HEK293 (cell line): Measurements from ENCODE around the gene KCNC1.

ENCODE experiments used
- CTCF ChIA-PET: fragments of 350-600 bp; formaldehyde crosslinking; extraction: SDS; loops from one replicate; lab custom pipeline; 2021; ENCODE audit warnings: antibody characterized with exemption; lab: Yijun Ruan, JAX
- POLR2A ChIA-PET: fragments of 300-600 bp; formaldehyde crosslinking; extraction: SDS; loops from one replicate; lab custom pipeline; 2020; ENCODE audit warnings: antibody characterized with exemption, inconsistent platforms; lab: Yijun Ruan, JAX
- H3K27ac ChIP-seq: fragments of 200-500 bp; sonication (Bioruptor generic); 2 replicates; pipeline ENCODE4 v1.5.1; 2014; ENCODE audit warnings: low read depth, low read length, control low read depth, inconsistent platforms; ENCODE audit errors: extremely low read depth
- H3K36me3 ChIP-seq, 2 experiments: fragments of 200-500 bp in 1 of 2; sonication (Bioruptor generic) in 1 of 2; 1 replicate in 1 of 2; 2 replicates in 1 of 2; pipeline ENCODE4 v1.5.1; 2014 to 2017; ENCODE audit warnings: inconsistent platforms in 2 of 2, low read length in 2 of 2; ENCODE audit not compliant: control insufficient read depth in 2 of 2, insufficient read depth in 1 of 2
- H3K4me1 ChIP-seq: fragments of 200-500 bp; sonication (Bioruptor generic); 2 replicates; pipeline ENCODE4 v1.5.1; 2014; ENCODE audit warnings: mild to moderate bottlenecking, low read length, inconsistent platforms; ENCODE audit not compliant: control insufficient read depth, insufficient read depth
- H3K4me3 ChIP-seq: 2 replicates; pipeline ENCODE4 v1.5.1; 2011; ENCODE audit warnings: low read depth, mild to moderate bottlenecking, control low read depth, low read length, moderate library complexity
- H3K9me3 ChIP-seq: fragments of 200-500 bp; sonication (Bioruptor generic); 2 replicates; pipeline ENCODE4 v1.5.1; 2014; ENCODE audit warnings: low read depth, low read length, inconsistent platforms; ENCODE audit not compliant: control insufficient read depth, insufficient read depth
- ELK4 ChIP-seq: IDR thresholded peaks from 2 replicates; pipeline ENCODE4 v1.6.1; 2011; ENCODE audit warnings: mild to moderate bottlenecking, low read depth, low read length, borderline replicate concordance
- FEZF1 ChIP-seq: fragments of 450-650 bp; formaldehyde crosslinking; IDR thresholded peaks from 2 replicates; pipeline ENCODE4 v1.5.1; 2016; ENCODE audit warnings: missing biosample characterization, missing genetic modification characterization
- GFI1B ChIP-seq: fragments of 450-650 bp; formaldehyde crosslinking; IDR thresholded peaks from 2 replicates; pipeline ENCODE4 v1.5.1; 2016; ENCODE audit warnings: missing biosample characterization, missing genetic modification characterization
- GLIS2 ChIP-seq: fragments of 450-650 bp; formaldehyde crosslinking; IDR thresholded peaks from 2 replicates; pipeline ENCODE4 v1.5.1; 2016; ENCODE audit warnings: missing biosample characterization, missing genetic modification characterization
- HOXC10 ChIP-seq: sonication (generic); formaldehyde crosslinking; IDR thresholded peaks from 2 replicates; pipeline ENCODE4 v1.8.1; 2023; ENCODE audit warnings: mild to moderate bottlenecking, missing genetic modification reagents
- INSM2 ChIP-seq: fragments of 450-650 bp; formaldehyde crosslinking; IDR thresholded peaks from 2 replicates; pipeline ENCODE4 v1.5.1; 2016; ENCODE audit warnings: missing biosample characterization, missing genetic modification characterization
- KLF8 ChIP-seq: fragments of 450-650 bp; formaldehyde crosslinking; IDR thresholded peaks from 2 replicates; pipeline ENCODE4 v1.5.1; 2016; ENCODE audit warnings: missing biosample characterization, missing genetic modification characterization
- OSR2 ChIP-seq: fragments of 450-650 bp; formaldehyde crosslinking; IDR thresholded peaks from 2 replicates; pipeline ENCODE4 v1.5.1; 2016; ENCODE audit warnings: missing biosample characterization, missing genetic modification characterization
- PRDM1 ChIP-seq: fragments of 450-650 bp; formaldehyde crosslinking; IDR thresholded peaks from 2 replicates; pipeline ENCODE4; 2016; ENCODE audit warnings: missing biosample characterization, missing genetic modification characterization
- PRDM4 ChIP-seq: fragments of 450-650 bp; formaldehyde crosslinking; IDR thresholded peaks from 2 replicates; pipeline ENCODE4 v1.5.1; 2017; ENCODE audit warnings: missing biosample characterization, missing genetic modification characterization
- RBAK ChIP-seq: fragments of 450-650 bp; formaldehyde crosslinking; IDR thresholded peaks from 2 replicates; pipeline ENCODE4 v1.5.1; 2016; ENCODE audit warnings: missing biosample characterization, missing genetic modification characterization
- REPIN1 ChIP-seq: fragments of 450-650 bp; formaldehyde crosslinking; IDR thresholded peaks from 2 replicates; pipeline ENCODE4 v1.5.1; 2017; ENCODE audit warnings: missing biosample characterization, missing genetic modification characterization, low read depth
- ZBTB44 ChIP-seq: fragments of 450-650 bp; IDR thresholded peaks from 2 replicates; pipeline ENCODE4 v1.5.1; 2018; ENCODE audit warnings: missing biosample characterization, mild to moderate bottlenecking, missing genetic modification characterization
- ZBTB7A ChIP-seq: fragments of 450-650 bp; formaldehyde crosslinking; IDR thresholded peaks from 2 replicates; pipeline ENCODE4 v1.5.1; 2016; ENCODE audit warnings: low read depth, missing biosample characterization, missing genetic modification characterization
- ZFP37 ChIP-seq: fragments of 450-650 bp; formaldehyde crosslinking; IDR thresholded peaks from 2 replicates; pipeline ENCODE4 v1.5.1; 2016; ENCODE audit warnings: missing biosample characterization, missing genetic modification characterization
- ZNF121 ChIP-seq: fragments of 450-650 bp; formaldehyde crosslinking; IDR thresholded peaks from 2 replicates; pipeline ENCODE4 v1.5.1; 2016; ENCODE audit warnings: missing biosample characterization, missing genetic modification characterization
- ZNF169 ChIP-seq: fragments of 450-650 bp; formaldehyde crosslinking; IDR thresholded peaks from 2 replicates; pipeline ENCODE4 v1.5.1; 2016; ENCODE audit warnings: missing biosample characterization, missing genetic modification characterization
- ZNF2 ChIP-seq: fragments of 450-650 bp; formaldehyde crosslinking; IDR thresholded peaks from 2 replicates; pipeline ENCODE4 v1.5.1; 2016; ENCODE audit warnings: missing biosample characterization, missing genetic modification characterization
- ZNF24 ChIP-seq: fragments of 450-650 bp; formaldehyde crosslinking; IDR thresholded peaks from 2 replicates; pipeline ENCODE4 v1.5.1; 2016; ENCODE audit warnings: missing biosample characterization, missing genetic modification characterization
- ZNF274 ChIP-seq, 2 experiments: fragments of 200-500 bp in 1 of 2; fragments of 450-650 bp in 1 of 2; sonication (Bioruptor generic) in 1 of 2; formaldehyde crosslinking in 1 of 2; IDR thresholded peaks; 2 replicates each; pipeline versions ENCODE4 v1.5.1 to v1.6.1; 2014 to 2016; ENCODE audit warnings: borderline replicate concordance in 1 of 2, inconsistent platforms in 1 of 2, low read length in 1 of 2, missing biosample characterization in 1 of 2, missing genetic modification characterization in 1 of 2
- ZNF292 ChIP-seq: fragments of 450-650 bp; formaldehyde crosslinking; IDR thresholded peaks from 2 replicates; pipeline ENCODE4 v1.5.1; 2016; ENCODE audit warnings: low read depth, missing biosample characterization, missing genetic modification characterization, borderline replicate concordance
- ZNF311 ChIP-seq: fragments of 450-650 bp; formaldehyde crosslinking; IDR thresholded peaks from 2 replicates; pipeline ENCODE4 v1.5.1; 2017; ENCODE audit warnings: missing biosample characterization, missing genetic modification characterization, borderline replicate concordance
- ZNF501 ChIP-seq: fragments of 450-650 bp; formaldehyde crosslinking; IDR thresholded peaks from 2 replicates; pipeline ENCODE4 v1.5.1; 2016; ENCODE audit warnings: missing biosample characterization, missing genetic modification characterization
- ZNF610 ChIP-seq: fragments of 450-650 bp; formaldehyde crosslinking; IDR thresholded peaks from 2 replicates; pipeline ENCODE4 v1.5.1; 2016; ENCODE audit warnings: missing biosample characterization, missing genetic modification characterization, borderline replicate concordance
- ZNF639 ChIP-seq: fragments of 450-650 bp; formaldehyde crosslinking; IDR thresholded peaks from 2 replicates; pipeline ENCODE4 v1.5.1; 2016; ENCODE audit warnings: missing biosample characterization, missing genetic modification characterization
- ZNF654 ChIP-seq: fragments of 450-650 bp; formaldehyde crosslinking; IDR thresholded peaks from 2 replicates; pipeline ENCODE4 v1.5.1; 2016; ENCODE audit warnings: low read depth, missing biosample characterization, missing genetic modification characterization

Gene KCNC1

GRCh38 chr11:17711836-17712235, 22.7 kb upstream of the KCNC1 start:
- H3K36me3 ChIP-seq: no peaks in the 10 kb centered on the region

GRCh38 chr11:17713851-17714250, 20.7 kb upstream of the KCNC1 start:
- ChIA-PET POLR2A (no interaction called here), CTCF (interaction anchor here (0.7 to 1.6 kb wide), 2 partner anchors 113 to 1953 kb away, joined by 3 to 4 read pairs; no protein-coding TSS in a partner anchor)
- Histone ChIP-seq H3K4me3 (no peak overlapping the region), H3K9me3 (no peaks in the 10 kb centered on the region), H3K4me1 (no peaks in the 10 kb centered on the region), H3K27ac (no peak overlapping the region), H3K36me3 (no peaks in the 10 kb centered on the region)
- TF ChIP-seq PRDM1 (tag by site-specific recombination) (no peak), PRDM4 (no peak), ZNF24 (tag by site-specific recombination) (no peak), ZNF292 (tag by site-specific recombination) (no peak), FEZF1 (tag by site-specific recombination) (no peak), GLIS2 (no peak), ZNF501 (tag by site-specific recombination) (no peak), ZNF274 (IDR thresholded peaks at IDR 0.05; ENCODE audit: low read length) (no peak), ZNF274 (tag by site-specific recombination; IDR thresholded peaks at IDR 0.05; ENCODE audit: borderline replicate concordance) (no peak), RBAK (tag by site-specific recombination) (no peak), ZNF639 (no peak), ZNF121 (tag by site-specific recombination) (no peak), ZFP37 (tag by site-specific recombination) (no peak), ZNF654 (tag by site-specific recombination) (no peak), ZBTB44 (tag by site-specific recombination) (no peak), OSR2 (tag by site-specific recombination) (no peak), ZNF2 (tag by site-specific recombination) (no peak), KLF8 (no peak), HOXC10 (CRISPR knock-in tag) (no peak)

More at GRCh38 chr11:17711836-17712235, 22.7 kb upstream of the KCNC1 start:
- POLR2A ChIA-PET: interaction anchor here (1.5 kb wide), 1 partner anchor 19 kb away, joined by 4 read pairs; no protein-coding TSS in a partner anchor
- Histone ChIP-seq H3K4me3 (no peak overlapping the region), H3K4me1 (no peaks in the 10 kb centered on the region), H3K9me3 (no peaks in the 10 kb centered on the region), H3K27ac (no peak overlapping the region)
- TF ChIP-seq INSM2 (tag by site-specific recombination) (no peak), ZNF311 (tag by site-specific recombination) (no peak), ELK4 (no peak), GFI1B (no peak), ZNF169 (tag by site-specific recombination) (no peak), ZNF610 (tag by site-specific recombination) (no peak), ZBTB7A (tag by site-specific recombination) (no peak), REPIN1 (tag by site-specific recombination) (no peak)
- CTCF ChIA-PET: interaction anchor here (1.7 kb wide), 2 partner anchors 19 to 267 kb away, joined by 6 to 8 read pairs; no protein-coding TSS in a partner anchor
